HEK293T (cell line): ENCODE measurements around the gene TPK1.

Experiments
- CTCF ChIA-PET: fragments of 350-600 bp; formaldehyde crosslinking; extraction: SDS; loops from one replicate; lab custom pipeline; 2021; ENCODE audit warnings: antibody characterized with exemption, inconsistent platforms; lab: Yijun Ruan, JAX
- POLR2A ChIA-PET: fragments of 350-600 bp; formaldehyde crosslinking; extraction: SDS; loops from one replicate; lab custom pipeline; 2020; ENCODE audit warnings: antibody characterized with exemption, inconsistent platforms; lab: Yijun Ruan, JAX
- DNase-seq: peaks from one replicate; pipeline ENCODE4 v3.0.0; 2012; ENCODE audit warnings: mixed read lengths; ENCODE audit errors: extremely low spot score
- ARNT ChIP-seq: fragments of 450-650 bp; IDR thresholded peaks from 2 replicates; pipeline ENCODE4 v1.6.1; 2017; ENCODE audit warnings: mild to moderate bottlenecking
- BHLHE40 ChIP-seq: fragments of 450-650 bp; IDR thresholded peaks from 2 replicates; pipeline ENCODE4 v1.6.1; 2016; ENCODE audit warnings: mild to moderate bottlenecking, moderate library complexity, borderline replicate concordance
- CTBP1 ChIP-seq: fragments of 450-650 bp; IDR thresholded peaks from 2 replicates; pipeline ENCODE4 v1.6.1; 2016; ENCODE audit warnings: borderline replicate concordance
- ELF4 ChIP-seq: fragments of 450-650 bp; IDR thresholded peaks from 2 replicates; pipeline ENCODE4 v1.6.1; 2017; ENCODE audit warnings: antibody characterized with exemption
- FOXA1 ChIP-seq: fragments of 450-650 bp; IDR thresholded peaks from 2 replicates; pipeline ENCODE4 v1.6.1; 2016; ENCODE audit warnings: mild to moderate bottlenecking
- FOXK2 ChIP-seq: fragments of 450-650 bp; IDR thresholded peaks from 2 replicates; pipeline ENCODE4 v1.6.1; 2016; ENCODE audit warnings: mild to moderate bottlenecking
- FOXM1 ChIP-seq: fragments of 450-650 bp; IDR thresholded peaks from 2 replicates; pipeline ENCODE4 v1.6.1; 2017; ENCODE audit warnings: mild to moderate bottlenecking, borderline replicate concordance
- HDGF ChIP-seq: fragments of 450-650 bp; IDR thresholded peaks from 2 replicates; pipeline ENCODE4 v1.6.1; 2017; ENCODE audit warnings: antibody characterized with exemption, borderline replicate concordance
- L3MBTL2 ChIP-seq: fragments of 450-650 bp; conservative IDR thresholded peaks from 2 replicates; pipeline ENCODE4 v1.6.1; 2016; ENCODE audit warnings: mild to moderate bottlenecking
- LEF1 ChIP-seq: fragments of 450-650 bp; IDR thresholded peaks from 2 replicates; pipeline ENCODE4 v1.6.1; 2017; ENCODE audit warnings: mild to moderate bottlenecking, borderline replicate concordance
- NFRKB ChIP-seq: fragments of 450-650 bp; IDR thresholded peaks from 2 replicates; pipeline ENCODE4 v1.6.1; 2016; ENCODE audit warnings: mild to moderate bottlenecking, moderate library complexity
- SP1 ChIP-seq: fragments of 450-650 bp; IDR thresholded peaks from 2 replicates; pipeline ENCODE4 v1.6.1; 2017
- SUZ12 ChIP-seq: fragments of 450-650 bp; IDR thresholded peaks from 2 replicates; pipeline ENCODE4 v1.6.1; 2016; ENCODE audit warnings: mild to moderate bottlenecking
- TARDBP ChIP-seq: fragments of 450-650 bp; IDR thresholded peaks from 2 replicates; pipeline ENCODE4 v1.6.1; 2016
- ZNF384 ChIP-seq: fragments of 450-650 bp; IDR thresholded peaks from 2 replicates; pipeline ENCODE4 v1.6.1; 2016
- TF ChIP-seq, protein P1 (sequence below): fragments of 450-650 bp; IDR thresholded peaks from 2 replicates; pipeline ENCODE4 v1.6.1; 2016

TPK1 gene

GRCh38 chr7:144776447-144776846 is 59.4 kb downstream of the TPK1 start:
- ChIA-PET CTCF (no interaction called here), POLR2A (no interaction called here)
- no peak for TF ChIP-seq FOXA1
- no peak for TF ChIP-seq ELF4
- no peak for TF ChIP-seq HDGF
- TF ChIP-seq L3MBTL2 = no peak
- TF ChIP-seq, protein P1, sequence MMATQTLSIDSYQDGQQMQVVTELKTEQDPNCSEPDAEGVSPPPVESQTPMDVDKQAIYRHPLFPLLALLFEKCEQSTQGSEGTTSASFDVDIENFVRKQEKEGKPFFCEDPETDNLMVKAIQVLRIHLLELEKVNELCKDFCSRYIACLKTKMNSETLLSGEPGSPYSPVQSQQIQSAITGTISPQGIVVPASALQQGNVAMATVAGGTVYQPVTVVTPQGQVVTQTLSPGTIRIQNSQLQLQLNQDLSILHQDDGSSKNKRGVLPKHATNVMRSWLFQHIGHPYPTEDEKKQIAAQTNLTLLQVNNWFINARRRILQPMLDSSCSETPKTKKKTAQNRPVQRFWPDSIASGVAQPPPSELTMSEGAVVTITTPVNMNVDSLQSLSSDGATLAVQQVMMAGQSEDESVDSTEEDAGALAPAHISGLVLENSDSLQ = no peak
- TF ChIP-seq BHLHE40 = no peak
- no peak for TF ChIP-seq SP1
- no peak for TF ChIP-seq FOXM1
- TF ChIP-seq LEF1 = no peak
- no peak for TF ChIP-seq NFRKB
- no peak for TF ChIP-seq SUZ12
- no peak for TF ChIP-seq CTBP1
- TF ChIP-seq TARDBP = no peak
- no peak for TF ChIP-seq FOXK2
- no peak for TF ChIP-seq ZNF384
- no peak for TF ChIP-seq ARNT
- DNase-seq = no peak

- POLR2A ChIA-PET = no interaction called here
- TF ChIP-seq CTBP1 (no peak), L3MBTL2 (no peak), BHLHE40 (no peak), LEF1 (no peak), FOXA1 (no peak), TARDBP (no peak), SP1 (no peak)
- TF ChIP-seq, protein P1 = no peak
- DNase-seq = no peak
- CTCF ChIA-PET = no interaction called here
Observed at GRCh38 chr7:144775749-144776148, 60.1 kb downstream of the TPK1 start.

- TF ChIP-seq BHLHE40 (no peak), HDGF (no peak)
- TF ChIP-seq, protein P1 = peak; percentile 18; the same call in 1 of the 2 replicates
- ChIA-PET CTCF (interaction anchor here (0.8 kb wide), 1 partner anchor 34 kb away, joined by 5 read pairs; no protein-coding TSS in a partner anchor), POLR2A (no interaction called here)
- DNase-seq = no peak
Observed at GRCh38 chr7:144771927-144772326, 63.9 kb downstream of the TPK1 start.

DNA sequence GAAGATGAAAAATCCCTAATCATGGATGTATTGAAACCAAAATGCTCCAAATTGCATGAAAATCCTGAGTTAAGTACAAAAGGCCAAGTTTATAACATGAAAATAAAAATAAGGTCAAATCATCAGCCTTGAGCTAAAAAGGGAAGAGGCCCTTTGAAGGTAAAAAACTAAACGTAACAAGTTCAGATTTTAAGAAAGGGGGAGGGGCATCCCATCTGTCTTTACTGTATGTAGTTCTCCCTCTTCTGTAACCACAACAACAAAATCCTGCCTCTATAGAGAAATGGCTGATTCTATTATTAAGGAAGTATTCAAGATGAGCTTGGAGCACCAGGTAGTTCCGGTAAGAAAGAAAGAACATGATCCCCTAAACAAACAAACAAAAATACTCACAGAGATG is 64.7 kb downstream of the TPK1 start:
- no peak for DNase-seq
- ChIA-PET POLR2A (no interaction called here), CTCF (interaction anchor here (0.8 kb wide), 1 partner anchor 34 kb away, joined by 5 read pairs; no protein-coding TSS in a partner anchor)
- TF ChIP-seq HDGF (no peak), FOXM1 (no peak), CTBP1 (no peak), LEF1 (no peak), BHLHE40 (no peak), FOXK2 (no peak), SUZ12 (no peak), ARNT (no peak), ELF4 (no peak), L3MBTL2 (no peak), TARDBP (no peak), ZNF384 (no peak), FOXA1 (no peak), SP1 (no peak), NFRKB (no peak)
- TF ChIP-seq, protein P1 = no peak

DNA sequence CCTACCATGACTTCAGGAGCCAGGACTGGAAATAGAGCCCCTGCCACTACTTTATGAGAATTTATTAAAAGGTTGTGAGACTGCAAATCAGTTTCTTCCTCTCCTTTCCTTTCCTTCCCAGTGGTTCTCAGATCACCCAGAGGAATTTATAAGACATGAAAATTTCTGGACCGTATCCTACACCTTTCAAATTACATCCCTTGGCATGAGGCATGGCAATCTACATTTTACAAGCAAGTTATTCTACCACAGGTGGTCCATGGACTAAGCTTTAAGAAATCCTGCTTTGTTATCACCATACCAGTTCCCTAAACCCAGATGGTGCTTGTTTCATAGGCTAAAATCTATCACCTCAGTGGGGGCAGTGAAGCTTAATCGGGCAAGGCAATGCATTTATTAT is 66.5 kb downstream of the TPK1 start:
- ChIA-PET CTCF (no interaction called here), POLR2A (no interaction called here)
- TF ChIP-seq BHLHE40 = no peak
- TF ChIP-seq, protein P1 = no peak
- no peak for TF ChIP-seq ARNT
- TF ChIP-seq LEF1 = no peak
- TF ChIP-seq ZNF384 = no peak
- no peak for TF ChIP-seq CTBP1
- TF ChIP-seq ELF4 = no peak
- TF ChIP-seq FOXM1 = no peak
- no peak for TF ChIP-seq HDGF
- TF ChIP-seq FOXA1 = no peak
- TF ChIP-seq SP1 = no peak
- no peak for TF ChIP-seq FOXK2
- no peak for TF ChIP-seq NFRKB
- no peak for DNase-seq
